CD14-positive monocyte (primary cell): ENCODE measurements around the gene TXNRD2. TPM values are rescaled to one million over a fixed set of nuclear protein-coding genes. Genes with fewer than 3 reads are reported as not detected.

Experiments used
- DNase-seq, 3 donors: peaks; one replicate each; pipeline ENCODE4 v3.0.0-alpha.2; 2011 to 2022
- H2AFZ ChIP-seq: 2 replicates; pipeline ENCODE4 v1.6.0; 2012; ENCODE audit warnings: mild to moderate bottlenecking, low read depth, low read length, inconsistent platforms; ENCODE audit not compliant: insufficient read depth, poor library complexity, severe bottlenecking
- H3K27ac ChIP-seq, 2 donors: 1 replicate in 1 of 2; 2 replicates in 1 of 2; pipeline ENCODE4 v1.5.1; 2012 to 2013; ENCODE audit warnings: low read length in 2 of 2, control low read depth in 1 of 2, inconsistent platforms in 1 of 2, low read depth in 1 of 2, mild to moderate bottlenecking in 1 of 2
- H3K27me3 ChIP-seq, 2 donors: one replicate each; pipeline versions ENCODE4 v1.6.0 to v1.6.1; 2011 to 2013; ENCODE audit warnings: low read length in 2 of 2; ENCODE audit not compliant: control insufficient read depth in 2 of 2, insufficient read depth in 2 of 2
- H3K36me3 ChIP-seq, 2 donors: replicated peaks in 1 of 2; 1 replicate in 1 of 2; 2 replicates in 1 of 2; pipeline versions ENCODE4 v1.5.1 to v1.6.1; 2012 to 2013; ENCODE audit warnings: low read length in 2 of 2, control low read depth in 1 of 2, inconsistent platforms in 1 of 2, mild to moderate bottlenecking in 1 of 2; ENCODE audit not compliant: insufficient read depth in 2 of 2, control insufficient read depth in 1 of 2
- H3K4me1 ChIP-seq, 2 donors: 1 replicate in 1 of 2; 2 replicates in 1 of 2; pipeline versions ENCODE4 v1.5.1 to v1.6.1; 2012 to 2013; ENCODE audit warnings: low read length in 2 of 2, control low read depth in 1 of 2, inconsistent platforms in 1 of 2, mild to moderate bottlenecking in 1 of 2, moderate library complexity in 1 of 2; ENCODE audit not compliant: insufficient read depth in 2 of 2, control insufficient read depth in 1 of 2
- H3K4me2 ChIP-seq: replicated peaks from 2 replicates; pipeline ENCODE3; 2012; ENCODE audit warnings: low read length, moderate library complexity, mild to moderate bottlenecking; ENCODE audit not compliant: poor library complexity, severe bottlenecking; ENCODE audit errors: extremely low read depth
- H3K4me3 ChIP-seq, 3 experiments: fragments of 200-600 bp in 1 of 3; sonication (generic) in 1 of 3; replicated peaks in 1 of 3; 1 replicate in 2 of 3; 2 replicates in 1 of 3; pipeline ENCODE4 v1.5.1; 2011 to 2013; ENCODE audit warnings: low read length in 3 of 3, mild to moderate bottlenecking in 3 of 3, control low read depth in 2 of 3, low read depth in 2 of 3, inconsistent platforms in 1 of 3, moderate library complexity in 1 of 3
- H3K79me2 ChIP-seq: 2 replicates; pipeline ENCODE4 v1.6.0; 2012; ENCODE audit warnings: mild to moderate bottlenecking, control low read depth, inconsistent platforms, low read length, moderate library complexity; ENCODE audit not compliant: insufficient read depth
- H3K9ac ChIP-seq: 2 replicates; pipeline ENCODE4 v1.6.0; 2017; ENCODE audit warnings: low read length, mild to moderate bottlenecking; ENCODE audit not compliant: insufficient read depth, poor library complexity, severe bottlenecking
- H3K9me3 ChIP-seq, 2 donors: replicated peaks in 1 of 2; 1 replicate in 1 of 2; 2 replicates in 1 of 2; pipeline versions ENCODE4 v1.5.1 to v1.6.1; 2012 to 2013; ENCODE audit warnings: low read length in 2 of 2, control low read depth in 1 of 2; ENCODE audit not compliant: control insufficient read depth in 1 of 2, insufficient read depth in 1 of 2
- H4K20me1 ChIP-seq: 2 replicates; pipeline ENCODE4 v1.6.0; 2012; ENCODE audit warnings: mild to moderate bottlenecking, low read length, control low read depth, moderate library complexity; ENCODE audit not compliant: insufficient read depth
- H3K27ac Mint-ChIP-seq, 7 donors: one replicate each; pipeline ENCODE4 v1.8.0; 2020; ENCODE audit warnings: mild to moderate bottlenecking in 7 of 7, mixed read lengths in 7 of 7, moderate library complexity in 6 of 7, inconsistent platforms in 2 of 7
- H3K27me3 Mint-ChIP-seq, 3 donors: one replicate each; pipeline ENCODE4 v1.8.0; 2021 to 2022; ENCODE audit warnings: low read depth in 3 of 3, mild to moderate bottlenecking in 3 of 3, mixed read lengths in 3 of 3, moderate library complexity in 3 of 3, inconsistent platforms in 1 of 3
- H3K36me3 Mint-ChIP-seq, 2 donors: one replicate each; pipeline ENCODE4 v1.8.0; 2020; ENCODE audit warnings: mixed read lengths in 2 of 2, inconsistent platforms in 1 of 2, mild to moderate bottlenecking in 1 of 2
- H3K4me1 Mint-ChIP-seq: one replicate; pipeline ENCODE4 v1.8.0; 2020; ENCODE audit warnings: mild to moderate bottlenecking, mixed read lengths
- H3K4me3 Mint-ChIP-seq, 2 donors: one replicate each; pipeline ENCODE4 v1.8.0; 2020; ENCODE audit warnings: mild to moderate bottlenecking in 2 of 2, mixed read lengths in 2 of 2, moderate library complexity in 1 of 2
- H3K9me3 Mint-ChIP-seq, 7 donors: one replicate each; pipeline ENCODE4 v1.8.0; 2020 to 2022; ENCODE audit warnings: mixed read lengths in 7 of 7, mild to moderate bottlenecking in 6 of 7, moderate library complexity in 6 of 7, inconsistent platforms in 2 of 7
- WGBS: methylation state at CpG from one replicate; pipeline ENCODE4 v1.1.5; 2013; ENCODE audit warnings: missing lambda C conversion rate; ENCODE audit not compliant: insufficient coverage; 5-methylcytosine and 5-hydroxymethylcytosine counted together
- intact Hi-C, 2 donors: fragments of 100-400 bp; cut with micrococcal nuclease; formaldehyde crosslinking; loops; one replicate each; pipeline versions ENCODE4 v1.15.0 to v1.15.1; 2023
- polyA plus RNA-seq, 3 donors: library from polyadenylated mRNA; depleted of rRNA in 1 of 3; unstranded in 2 of 3; stranded (reverse) in 1 of 3; fragments of 300-500 nt in 2 of 3; fragments of >200 nt in 1 of 3; fragmentation: Illumina TruSeq in 2 of 3; gene quantifications; 1 replicate in 2 of 3; 2 replicates in 1 of 3; pipeline ENCODE4 v1.2.3, GENCODE V29; 2012 to 2021
- TF ChIP-seq, protein P1 (sequence below): fragments of 200-600 bp; IDR thresholded peaks from one replicate; pipeline ENCODE4 v1.8.0; 2022; ENCODE audit warnings: antibody characterized with exemption, mild to moderate bottlenecking

TXNRD2 gene
- polyA plus RNA-seq, 3 donors = 24.9 to 54.9 (median 30.8) TPM

GRCh38 chr22:19842393-19843106 is 99.1 kb downstream of the TXNRD2 start:
- H3K9ac ChIP-seq = no peak overlapping the region
- DNase-seq = no peak
- H4K20me1 ChIP-seq = no peaks in the 10 kb centered on the region
- H2AFZ ChIP-seq = no peak overlapping the region
- H3K4me2 ChIP-seq = no peak overlapping the region
- H3K4me1 Mint-ChIP-seq = peaks cover 22% of the 10 kb centered on the region
- no peak overlapping the region for H3K27ac Mint-ChIP-seq
- no peaks in the 10 kb centered on the region for H3K27me3 ChIP-seq
- peaks cover 0 to under 1% of the 10 kb centered on the region in 2 donors for H3K36me3 Mint-ChIP-seq
- H3K9me3 ChIP-seq = no peaks in the 10 kb centered on the region
- no peak overlapping the region for H3K4me3 ChIP-seq
- peaks cover 18 to 22% of the 10 kb centered on the region in 2 donors for H3K4me1 ChIP-seq
- WGBS = 94% methylated on average over 12 of the region's 12 CpGs
- H3K36me3 ChIP-seq = no peaks in the 10 kb centered on the region
- no peak overlapping the region for H3K27ac ChIP-seq
- H3K9me3 Mint-ChIP-seq = peaks cover 0 to 7% (median 2%) of the 10 kb centered on the region in 7 donors
- H3K27me3 Mint-ChIP-seq = peaks cover 1 to 3% (median 2%) of the 10 kb centered on the region in 3 donors
- no peaks in the 10 kb centered on the region for H3K79me2 ChIP-seq
- intact Hi-C loops = no loop called here
- TF ChIP-seq, protein P1, sequence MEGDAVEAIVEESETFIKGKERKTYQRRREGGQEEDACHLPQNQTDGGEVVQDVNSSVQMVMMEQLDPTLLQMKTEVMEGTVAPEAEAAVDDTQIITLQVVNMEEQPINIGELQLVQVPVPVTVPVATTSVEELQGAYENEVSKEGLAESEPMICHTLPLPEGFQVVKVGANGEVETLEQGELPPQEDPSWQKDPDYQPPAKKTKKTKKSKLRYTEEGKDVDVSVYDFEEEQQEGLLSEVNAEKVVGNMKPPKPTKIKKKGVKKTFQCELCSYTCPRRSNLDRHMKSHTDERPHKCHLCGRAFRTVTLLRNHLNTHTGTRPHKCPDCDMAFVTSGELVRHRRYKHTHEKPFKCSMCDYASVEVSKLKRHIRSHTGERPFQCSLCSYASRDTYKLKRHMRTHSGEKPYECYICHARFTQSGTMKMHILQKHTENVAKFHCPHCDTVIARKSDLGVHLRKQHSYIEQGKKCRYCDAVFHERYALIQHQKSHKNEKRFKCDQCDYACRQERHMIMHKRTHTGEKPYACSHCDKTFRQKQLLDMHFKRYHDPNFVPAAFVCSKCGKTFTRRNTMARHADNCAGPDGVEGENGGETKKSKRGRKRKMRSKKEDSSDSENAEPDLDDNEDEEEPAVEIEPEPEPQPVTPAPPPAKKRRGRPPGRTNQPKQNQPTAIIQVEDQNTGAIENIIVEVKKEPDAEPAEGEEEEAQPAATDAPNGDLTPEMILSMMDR = no peak
- no peak overlapping the region for H3K4me3 Mint-ChIP-seq

GRCh38 chr22:19841641-19842392 is 99.8 kb downstream of the TXNRD2 start:
- peaks cover 1 to 4% (median 3%) of the 10 kb centered on the region in 3 donors for H3K27me3 Mint-ChIP-seq
- Histone ChIP-seq H3K36me3 (no peaks in the 10 kb centered on the region), H4K20me1 (no peaks in the 10 kb centered on the region), H3K27ac (no peak overlapping the region), H3K79me2 (no peaks in the 10 kb centered on the region), H3K4me1 (peaks cover 18 to 22% of the 10 kb centered on the region in 2 donors), H2AFZ (no peak overlapping the region), H3K27me3 (no peaks in the 10 kb centered on the region), H3K4me2 (no peak overlapping the region), H3K9me3 (no peaks in the 10 kb centered on the region), H3K4me3 (no peak overlapping the region), H3K9ac (no peak overlapping the region)
- TF ChIP-seq, protein P1 = no peak
- H3K4me1 Mint-ChIP-seq = peaks cover 23% of the 10 kb centered on the region
- WGBS = 93% methylated on average over 4 of the region's 8 CpGs
- H3K36me3 Mint-ChIP-seq = no peaks in the 10 kb centered on the region
- peaks cover 0 to under 1% (median 0%) of the 10 kb centered on the region in 7 donors for H3K9me3 Mint-ChIP-seq
- DNase-seq = no peak
- H3K27ac Mint-ChIP-seq = peak overlapping the region in 1 of 7 donors; percentile 37
- no peak overlapping the region for H3K4me3 Mint-ChIP-seq
- intact Hi-C loops = no loop called here
